Smooth muscle cell of bladder (primary cell): Measurements from ENCODE around the gene NAA20. TPM values are rescaled to one million over a fixed set of nuclear protein-coding genes. Genes with fewer than 3 reads are reported as not detected.

ENCODE experiments used
- total RNA-seq: library from RNA; depleted of rRNA; stranded (reverse); fragments of >200 nt; gene quantifications from 2 replicates; pipeline ENCODE4 v1.2.3, GENCODE V29; 2014

NAA20 gene
- total RNA-seq: 42.0 and 44.6 TPM in 2 replicates

GRCh38 chr20:20017001-20017843 lies at the start of gene NAA20:
TSS of gene NAA20 (plus strand) at chr20:20017362. CDS start at chr20:20017397, 35 bp downstream.

GRCh38 chr20:20052074-20052970 lies 35.2 kb downstream of the NAA20 start, which contains the start of the genes CFAP61 and CRNKL1:
TSS of gene CFAP61 (plus strand) at chr20:20052532. CDS start at chr20:20056654, 4,122 bp downstream.
TSS of gene CRNKL1 (minus strand) at chr20:20052466. CDS start at chr20:20052342, 124 bp downstream.

Other genes with a start within 250 kb of the NAA20 start
- 27.2 and 31.4 TPM in 2 replicates for gene CRNKL1, start 35.1 kb downstream of the NAA20 start, total RNA-seq
- gene CFAP61, start 35.2 kb downstream of the NAA20 start, total RNA-seq: under 0.01 TPM in 1 of 2 replicates, not detected in the other